ENCODE results near the gene SPACA4.
A peak's percentile ranks its signal among the peaks of the same experiment; 100 is the strongest.
"Not testable (repeated sequence)": the region's sequence is repeated elsewhere in the genome, so short reads cannot be mapped to it uniquely, and the experiment has no call there.

Gene SPACA4

GRCh38 chr19:48619692-48620585 is 13.4 kb downstream of the SPACA4 start:
- no peak for DNase-seq

- no peak for DNase-seq
These were observed 17.1 kb downstream of the SPACA4 start for GRCh38 chr19:48623556-48624066.

- DNase-seq, result peak; percentile 99
These were observed 17.6 kb downstream of the SPACA4 start for GRCh38 chr19:48624067-48624594.

- no peak for DNase-seq
These were observed 18.5 kb downstream of the SPACA4 start for GRCh38 chr19:48624791-48625723.

- no peak for DNase-seq
These were observed 19.4 kb downstream of the SPACA4 start for GRCh38 chr19:48625891-48626327.

- DNase-seq, result peak; percentile 55
These were observed 20.8 kb downstream of the SPACA4 start for GRCh38 chr19:48627201-48627864.

- DNase-seq, result no peak
These were observed 21.3 kb downstream of the SPACA4 start for GRCh38 chr19:48627865-48628314.

- no peak for DNase-seq
These were observed 22.1 kb downstream of the SPACA4 start for GRCh38 chr19:48628486-48629296.

- DNase-seq, result no peak
These were observed 22.7 kb downstream of the SPACA4 start for GRCh38 chr19:48629297-48629598.

GRCh38 chr19:48629599-48630295 is 23.2 kb downstream of the SPACA4 start:
- peak; percentile 65 for DNase-seq

GRCh38 chr19:48630296-48631063 is 23.9 kb downstream of the SPACA4 start:
- DNase-seq, result no peak

GRCh38 chr19:48631225-48631624 is 24.7 kb downstream of the SPACA4 start:
- no peak for DNase-seq

- DNase-seq, result not testable (repeated sequence)
These were observed 25.7 kb downstream of the SPACA4 start for GRCh38 chr19:48632286-48632685.

- no peak for DNase-seq
These were observed 26.2 kb downstream of the SPACA4 start for GRCh38 chr19:48632692-48633147.

GRCh38 chr19:48633148-48634035 is 26.9 kb downstream of the SPACA4 start:
- no peak for DNase-seq

GRCh38 chr19:48634036-48634342 is 27.4 kb downstream of the SPACA4 start:
- no peak for DNase-seq

- DNase-seq, result peak; percentile 96
These were observed 28.1 kb downstream of the SPACA4 start for GRCh38 chr19:48634424-48635262.

GRCh38 chr19:48635263-48635965 is 28.9 kb downstream of the SPACA4 start:
- DNase-seq, result peak; percentile 79

Data from activated CD4-positive, alpha-beta T cell treated with anti-CD3 and anti-CD28 coated beads for 48 hours (primary cell).